Stimulated activated CD4-positive, alpha-beta T cell treated with anti-CD3 and anti-CD28 coated beads, Interleukin-15, amount 100 ng/mL, for 24 hours (primary cell): ENCODE results near the gene OCSTAMP.

ENCODE experiments used
- DNase-seq: peaks from one replicate; pipeline ENCODE4 v3.0.0-alpha.2; 2020

Gene OCSTAMP

GRCh38 chr20:46572790-46573189 is 22.3 kb upstream of the OCSTAMP start:
- no peak for DNase-seq

- DNase-seq, result no peak
These were observed 21.7 kb upstream of the OCSTAMP start for GRCh38 chr20:46572153-46572552.

DNA sequence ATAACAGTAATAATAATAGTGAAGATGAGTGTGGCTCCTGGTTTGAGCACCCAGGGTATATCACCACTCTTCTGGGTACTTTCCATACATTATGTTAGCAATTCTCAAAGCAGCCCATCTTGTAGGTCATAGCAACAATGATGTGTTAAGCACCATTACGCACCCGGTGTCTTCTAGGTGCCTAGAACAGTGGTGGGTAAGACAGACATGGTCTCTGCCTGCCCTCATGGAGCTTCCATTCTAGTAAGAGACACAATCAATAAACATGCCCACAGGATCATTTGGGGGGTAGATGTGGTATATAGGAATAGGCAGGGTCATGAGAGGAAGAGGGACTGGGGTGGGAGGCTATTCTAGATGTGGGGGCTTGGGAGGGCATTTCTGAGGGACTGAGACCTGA is 21.0 kb upstream of the OCSTAMP start:
- no peak for DNase-seq

GRCh38 chr20:46570956-46571355 is 20.5 kb upstream of the OCSTAMP start:
- no peak for DNase-seq

DNA sequence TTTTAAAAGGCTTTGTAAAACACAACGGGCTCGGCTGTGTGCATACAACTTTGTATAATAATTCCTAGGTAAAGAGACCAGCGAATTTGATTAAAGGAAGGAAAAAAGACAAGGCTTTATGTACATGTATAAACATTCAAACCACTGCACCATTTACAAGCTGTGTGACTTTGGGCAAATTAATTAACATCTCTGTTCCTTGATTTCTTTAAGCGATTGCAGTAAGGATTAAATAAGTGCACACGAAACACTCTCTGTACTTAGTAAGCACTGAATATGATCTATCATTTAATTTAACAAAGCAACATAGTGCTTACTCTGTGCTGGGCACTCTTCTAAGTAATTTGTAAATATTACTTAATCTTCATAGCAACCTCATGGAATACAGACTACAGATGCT is 19.5 kb upstream of the OCSTAMP start:
- DNase-seq, result no peak

DNA sequence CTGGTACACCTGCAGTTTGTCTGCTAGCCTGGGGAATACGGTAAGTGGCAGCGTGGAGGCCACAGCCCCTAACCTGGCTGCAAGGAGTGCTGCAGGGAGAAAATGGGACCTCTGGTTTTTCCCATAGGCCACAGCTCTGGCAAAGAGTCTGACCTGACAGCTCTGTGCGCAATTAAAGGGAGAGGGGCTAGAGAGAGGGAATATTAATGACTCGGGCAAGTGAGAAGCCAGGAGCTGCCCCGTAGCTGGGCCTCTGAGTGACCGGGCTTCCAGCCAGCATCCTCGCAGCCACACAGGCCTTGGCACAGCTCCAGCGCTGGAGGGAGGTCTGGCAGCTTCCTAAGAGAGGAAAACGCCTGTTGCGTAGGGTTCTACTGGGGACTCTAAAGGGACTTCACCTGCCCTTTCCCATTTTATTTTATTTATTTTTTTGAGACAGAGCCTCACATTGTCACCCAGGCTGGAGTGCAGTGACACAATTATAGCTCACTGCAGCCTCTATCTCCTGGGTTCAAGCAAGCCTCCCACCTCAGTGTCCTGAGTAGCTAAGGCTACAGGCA is 18.2 kb upstream of the OCSTAMP start:
- no peak for DNase-seq

GRCh38 chr20:46566125-46566524 is 15.7 kb upstream of the OCSTAMP start:
- DNase-seq, result no peak

DNA sequence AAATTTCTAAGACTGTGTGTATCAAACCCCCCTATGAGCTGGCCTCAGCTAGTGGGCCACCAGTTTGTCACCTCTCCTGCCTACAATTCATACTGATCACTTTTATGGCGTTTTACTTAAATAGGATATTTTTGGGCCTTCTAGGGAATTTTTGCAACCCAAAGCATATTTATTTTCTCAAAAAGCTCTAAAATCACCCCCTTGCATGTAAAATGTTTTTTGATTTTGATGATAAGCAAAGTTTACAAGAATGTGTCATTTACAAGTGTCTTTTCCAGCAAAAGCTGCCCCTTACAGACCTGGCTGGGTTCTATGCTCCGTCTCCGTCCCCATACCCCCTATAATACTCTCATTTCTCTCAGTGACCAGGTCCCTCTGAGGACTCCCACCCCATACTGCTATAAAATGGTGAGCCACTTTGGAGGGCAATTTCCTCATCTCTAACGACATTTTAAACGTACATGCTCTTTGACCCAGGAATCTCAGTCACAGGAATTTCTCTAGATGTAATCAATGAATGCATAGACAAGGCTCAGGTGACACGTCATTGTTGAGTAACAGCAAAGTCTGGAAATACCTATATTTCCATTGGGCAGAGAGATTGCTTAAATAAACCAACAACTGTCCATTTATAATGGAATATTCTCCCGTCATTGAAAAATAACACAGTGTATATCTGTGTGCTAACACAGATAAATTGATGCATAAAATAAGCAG is 13.9 kb upstream of the OCSTAMP start:
- no peak for DNase-seq

- no peak for DNase-seq
These were observed 13.4 kb upstream of the OCSTAMP start for GRCh38 chr20:46563860-46564221.

DNA sequence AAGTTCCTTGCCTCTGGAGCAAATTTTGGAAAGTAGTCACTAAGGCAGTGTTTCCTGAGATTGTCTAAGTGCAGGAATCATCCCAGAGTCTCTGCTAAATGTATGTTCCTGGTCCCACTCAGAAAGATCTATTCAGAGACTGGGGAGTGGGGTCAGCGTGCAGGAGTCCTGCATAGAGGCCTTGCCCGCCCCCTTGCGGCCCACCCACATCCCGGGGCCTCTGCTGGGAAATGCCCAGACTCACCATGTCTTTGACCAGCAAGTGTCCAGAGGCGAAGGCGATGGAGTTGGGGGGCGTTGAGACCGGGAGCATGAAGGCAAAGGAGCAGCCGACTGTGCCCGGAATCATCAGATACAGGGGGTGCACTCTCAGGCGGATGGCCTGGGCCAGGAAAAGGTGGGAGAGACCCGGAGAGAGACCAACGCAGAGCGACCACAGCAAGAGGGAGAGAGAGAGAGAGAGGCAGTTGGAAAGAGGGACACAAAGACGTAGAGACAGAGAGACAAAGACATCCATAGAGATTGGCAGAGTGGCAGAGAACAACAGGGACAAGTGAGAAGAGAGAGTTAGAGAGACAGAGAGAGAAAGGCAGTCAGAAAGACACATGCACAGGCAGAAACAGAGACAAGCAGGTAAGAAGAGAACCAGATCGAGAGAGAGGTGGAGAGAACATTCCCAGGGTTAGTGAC is 12.9 kb upstream of the OCSTAMP start:
- no peak for DNase-seq

DNA sequence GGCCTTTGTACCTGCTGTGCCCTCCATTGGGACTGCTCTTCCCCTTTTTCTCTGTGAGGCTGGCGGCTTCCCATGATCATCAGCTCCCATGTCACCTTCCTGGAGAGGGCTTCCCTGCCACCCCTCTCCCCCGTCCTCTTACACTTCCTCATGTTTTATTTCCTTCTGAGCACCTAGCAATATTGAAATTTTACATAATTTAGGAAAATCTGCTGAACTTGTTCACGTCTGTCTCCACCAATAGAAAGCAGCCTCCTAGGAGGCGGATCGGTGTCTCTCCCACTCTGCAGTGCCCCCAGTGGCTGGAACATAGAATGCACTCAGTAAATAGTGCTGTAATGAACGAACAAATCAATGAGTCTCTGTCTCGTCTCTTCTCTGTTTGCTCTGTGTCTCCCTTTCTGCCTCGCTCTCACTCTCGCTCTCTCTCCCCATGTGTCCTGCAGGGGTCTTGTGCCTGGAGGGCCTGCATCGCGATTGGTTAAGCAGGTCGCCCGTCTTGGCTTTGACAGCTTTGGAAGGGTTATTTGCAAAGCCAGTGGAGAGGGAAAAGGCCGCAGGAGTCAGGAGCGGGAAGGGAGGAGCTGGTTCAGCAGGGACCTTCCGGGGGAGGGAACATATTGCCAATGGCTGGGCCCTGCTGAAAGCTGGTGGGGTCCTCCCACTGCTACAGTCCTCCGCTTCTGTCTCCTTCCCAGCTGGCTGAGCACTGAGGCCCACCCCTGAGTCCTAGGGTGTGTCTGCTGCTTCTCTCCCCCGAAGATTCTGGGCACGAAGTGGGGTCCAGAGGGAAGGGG is 12.1 kb upstream of the OCSTAMP start:
- DNase-seq, result peak; percentile 78

DNA sequence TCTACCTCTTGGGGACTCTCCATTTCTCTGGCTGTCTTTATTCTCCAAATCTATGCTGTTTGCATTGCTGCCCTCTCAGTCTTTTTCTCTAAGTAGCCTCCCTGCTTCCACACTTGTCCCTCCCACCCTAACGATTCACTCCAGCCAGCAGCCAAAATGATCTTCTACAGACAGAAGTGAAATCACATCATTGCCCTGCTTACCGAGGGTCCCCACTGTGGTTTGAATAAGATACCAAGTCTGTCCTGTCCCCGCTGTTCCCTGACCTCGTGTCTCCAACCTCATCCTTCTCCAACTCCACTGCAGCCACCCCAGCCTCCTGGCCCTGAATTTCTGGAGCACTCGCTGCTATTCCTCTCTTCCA is 11.5 kb upstream of the OCSTAMP start:
- DNase-seq, result no peak

GRCh38 chr20:46559685-46560440 is 9.4 kb upstream of the OCSTAMP start:
- no peak for DNase-seq

DNA sequence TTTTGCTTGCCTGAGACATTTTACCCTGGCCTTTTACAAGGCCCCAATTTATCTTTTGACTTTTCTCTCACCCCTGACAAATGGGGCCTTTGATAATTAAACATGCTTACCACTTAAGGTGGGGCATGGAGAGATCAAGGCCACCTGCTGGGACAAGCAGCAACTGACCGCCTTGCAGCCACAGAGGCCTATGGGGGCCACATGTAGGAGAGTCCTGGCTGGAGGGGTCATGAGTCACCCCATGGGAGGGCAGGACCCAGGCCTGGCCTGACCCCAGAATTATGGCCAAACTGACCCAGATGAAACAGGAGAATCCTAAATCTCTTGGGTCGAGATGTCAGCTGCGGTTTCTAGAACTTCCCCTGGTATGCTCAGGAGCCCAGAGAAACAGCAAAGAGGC is 8.5 kb upstream of the OCSTAMP start:
- DNase-seq, result no peak

DNA sequence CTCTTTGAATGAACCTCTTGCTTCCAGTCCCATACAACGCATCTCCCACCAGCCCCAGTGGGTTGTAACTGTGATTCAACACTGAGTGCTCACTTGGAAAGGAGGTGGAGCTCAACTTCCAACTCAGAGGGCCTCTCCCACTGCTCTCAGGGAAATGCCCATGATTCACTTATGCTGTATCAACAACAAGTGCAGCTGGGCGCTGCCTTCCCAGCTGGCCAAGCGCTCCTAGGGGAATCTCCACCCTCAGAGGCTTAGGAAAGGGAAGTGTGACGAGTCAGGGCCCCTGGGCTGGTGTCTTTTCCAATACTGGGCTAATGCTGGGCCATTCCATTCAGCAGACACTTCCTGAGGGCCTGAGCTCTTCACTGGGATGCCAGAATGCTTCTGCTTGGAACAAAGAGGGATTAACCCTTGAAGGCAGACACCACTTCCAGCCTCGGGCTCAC is 8.1 kb upstream of the OCSTAMP start:
- peak; percentile 67 for DNase-seq

DNA sequence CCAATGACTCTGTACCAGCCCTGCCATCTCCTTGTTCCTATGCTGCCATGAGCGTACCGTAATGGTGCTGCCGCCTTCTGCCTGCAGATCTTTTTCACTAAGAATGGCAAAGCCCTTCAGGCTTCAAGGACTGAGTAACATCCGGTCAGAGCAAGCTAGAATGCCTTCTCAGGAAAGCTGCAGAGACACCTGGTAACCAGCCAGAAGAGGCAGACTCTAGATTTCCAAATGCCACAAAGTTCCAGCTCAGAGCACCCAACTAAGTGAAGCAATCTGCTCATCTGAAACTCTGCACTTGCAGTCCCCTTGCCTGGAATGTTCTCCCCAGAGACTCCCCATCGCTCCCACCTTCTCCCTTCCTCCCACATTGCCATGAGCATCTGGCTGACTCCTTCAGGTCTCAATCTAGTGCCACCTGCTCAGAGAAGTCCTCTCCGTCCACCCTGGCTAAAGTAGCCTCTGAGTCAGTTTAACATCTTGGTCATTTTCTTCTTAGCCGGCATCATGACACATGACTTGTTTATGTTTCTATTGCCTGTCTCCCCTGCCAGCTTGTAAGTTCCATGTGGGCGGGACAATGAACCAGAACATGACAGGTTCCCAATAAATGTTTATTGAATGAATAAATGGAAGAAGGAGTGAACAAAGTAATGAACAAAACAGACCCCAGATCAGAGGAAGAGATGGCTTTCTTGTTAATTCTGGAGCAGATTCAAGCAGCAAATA is 6.9 kb upstream of the OCSTAMP start:
- DNase-seq, result no peak

GRCh38 chr20:46555370-46555956 is 5.0 kb upstream of the OCSTAMP start:
- DNase-seq, result no peak

DNA sequence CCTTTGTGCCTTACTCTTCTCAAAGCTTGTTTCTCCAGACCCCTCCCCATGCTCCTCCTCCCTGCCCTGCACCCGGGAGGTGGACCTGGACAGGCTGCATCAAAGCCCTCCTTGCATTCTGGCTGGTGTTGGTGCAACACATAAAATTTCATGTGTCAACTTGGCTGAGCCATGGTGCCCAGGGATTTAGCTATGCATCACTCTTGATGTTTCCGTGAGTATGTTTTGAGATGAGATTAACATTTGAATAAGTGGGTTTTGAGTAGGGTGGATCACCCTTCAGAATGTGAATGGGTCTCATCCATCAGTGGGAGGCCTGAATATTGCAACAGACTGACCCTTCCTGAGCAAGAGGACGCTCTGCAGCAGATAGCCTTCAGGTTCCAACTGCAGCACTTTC is 4.4 kb upstream of the OCSTAMP start:
- no peak for DNase-seq

DNA sequence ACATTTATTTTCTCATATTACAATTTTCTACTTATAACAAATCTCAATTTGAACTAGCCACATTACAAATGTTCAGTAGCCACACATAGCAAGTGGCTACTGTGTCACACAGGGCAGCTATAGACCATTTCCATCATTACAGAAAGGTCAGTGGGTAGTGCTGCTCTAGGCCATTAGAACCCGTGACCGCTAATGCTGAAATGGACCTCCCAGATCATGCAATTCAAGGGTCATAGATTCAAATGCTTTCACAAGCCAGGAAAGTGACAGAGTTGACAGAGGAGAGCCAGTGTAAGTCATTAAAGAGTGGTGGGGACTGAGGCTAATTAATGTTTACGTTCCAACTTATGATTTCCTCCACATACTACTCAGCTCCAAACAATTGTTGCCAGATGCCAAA is 3.5 kb upstream of the OCSTAMP start:
- DNase-seq, result no peak

GRCh38 chr20:46552460-46553420 is 2.3 kb upstream of the OCSTAMP start:
- peak; percentile 60 for DNase-seq
